ENCODE measurements around the gene SREK1IP1.
"Not testable (repeated sequence)": the region's sequence is repeated elsewhere in the genome, so short reads cannot be mapped to it uniquely, and the experiment has no call there.

DNA sequence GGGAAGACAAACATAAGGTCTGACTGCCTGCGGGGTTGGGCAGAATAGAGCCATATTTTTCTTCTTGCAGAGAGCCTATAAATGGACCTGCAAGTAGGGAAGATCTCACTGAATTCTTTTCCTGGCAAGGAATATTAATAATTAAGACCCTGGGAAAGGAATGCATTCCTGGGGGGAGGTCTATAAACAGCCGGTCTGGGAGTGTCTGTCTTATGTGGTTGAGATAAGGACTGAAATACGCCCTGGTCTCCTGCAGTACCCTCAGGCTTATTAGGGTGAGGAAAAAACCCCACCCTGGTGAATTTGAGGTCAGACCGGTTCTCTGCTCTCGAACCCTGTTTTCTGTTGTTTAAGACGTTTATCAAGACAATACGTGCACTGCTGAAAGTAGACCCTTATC is 72.1 kb downstream of the SREK1IP1 start:
- TF ChIP-seq, protein P1, sequence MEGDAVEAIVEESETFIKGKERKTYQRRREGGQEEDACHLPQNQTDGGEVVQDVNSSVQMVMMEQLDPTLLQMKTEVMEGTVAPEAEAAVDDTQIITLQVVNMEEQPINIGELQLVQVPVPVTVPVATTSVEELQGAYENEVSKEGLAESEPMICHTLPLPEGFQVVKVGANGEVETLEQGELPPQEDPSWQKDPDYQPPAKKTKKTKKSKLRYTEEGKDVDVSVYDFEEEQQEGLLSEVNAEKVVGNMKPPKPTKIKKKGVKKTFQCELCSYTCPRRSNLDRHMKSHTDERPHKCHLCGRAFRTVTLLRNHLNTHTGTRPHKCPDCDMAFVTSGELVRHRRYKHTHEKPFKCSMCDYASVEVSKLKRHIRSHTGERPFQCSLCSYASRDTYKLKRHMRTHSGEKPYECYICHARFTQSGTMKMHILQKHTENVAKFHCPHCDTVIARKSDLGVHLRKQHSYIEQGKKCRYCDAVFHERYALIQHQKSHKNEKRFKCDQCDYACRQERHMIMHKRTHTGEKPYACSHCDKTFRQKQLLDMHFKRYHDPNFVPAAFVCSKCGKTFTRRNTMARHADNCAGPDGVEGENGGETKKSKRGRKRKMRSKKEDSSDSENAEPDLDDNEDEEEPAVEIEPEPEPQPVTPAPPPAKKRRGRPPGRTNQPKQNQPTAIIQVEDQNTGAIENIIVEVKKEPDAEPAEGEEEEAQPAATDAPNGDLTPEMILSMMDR (IDR thresholded peaks at IDR 0.05): not testable (repeated sequence)
- TF ChIP-seq POLR2A (IDR thresholded peaks at IDR 0.05): not testable (repeated sequence)

All from body of pancreas (tissue), 4 donors.